Measurements from ENCODE around the gene CDH12. TPM values are rescaled to one million over a fixed set of nuclear protein-coding genes. Genes with fewer than 3 reads are reported as not detected.
"Not testable (repeated sequence)": the region's sequence is repeated elsewhere in the genome, so short reads cannot be mapped to it uniquely, and the experiment has no call there.

Gene CDH12
- total RNA-seq, result not detected

GRCh38 chr5:22852807-22853660 is at the start of gene CDH12:
Gene CDH12, minus strand, starts transcription at chr5:22853344.
- Mint-ChIP-seq H3K27ac (no peak within 1 kb of the TSS), H3K4me3 (no peak within 1 kb of the TSS), H3K36me3 (ENCODE audit: low read depth) (no peaks in the 10 kb centered on the region), H3K4me1 (no peaks in the 10 kb centered on the region), H3K27me3 (peaks cover 1% of the 10 kb centered on the region), H3K9me3 (no peaks in the 10 kb centered on the region)
- DNase-seq, result no peak
- ChIA-PET POLR2A (no interaction called here), CTCF (interaction anchor here (0.6 kb wide), 1 partner anchor 140 kb away, joined by 8 read pairs; no protein-coding TSS in a partner anchor)

GRCh38 chr5:22901885-22902284 is 48.7 kb upstream of the CDH12 start:
- Mint-ChIP-seq H3K36me3 (ENCODE audit: low read depth) (no peaks in the 10 kb centered on the region), H3K4me3 (no peak overlapping the region), H3K9me3 (peaks cover 3% of the 10 kb centered on the region), H3K4me1 (no peaks in the 10 kb centered on the region), H3K27me3 (no peaks in the 10 kb centered on the region), H3K27ac (no peak overlapping the region)
- ChIA-PET CTCF (no interaction called here), POLR2A (no interaction called here)
- no peak for DNase-seq

GRCh38 chr5:22900801-22901310 is 47.7 kb upstream of the CDH12 start:
- no peak for DNase-seq
- Mint-ChIP-seq H3K36me3 (ENCODE audit: low read depth) (no peaks in the 10 kb centered on the region), H3K9me3 (no peaks in the 10 kb centered on the region), H3K4me3 (no peak overlapping the region), H3K4me1 (no peaks in the 10 kb centered on the region), H3K27ac (no peak overlapping the region), H3K27me3 (no peaks in the 10 kb centered on the region)
- CTCF ChIA-PET, result no interaction called here
- POLR2A ChIA-PET, result no interaction called here

GRCh38 chr5:22899341-22899740 is 46.2 kb upstream of the CDH12 start:
- no peak overlapping the region for H3K27ac Mint-ChIP-seq
- no peaks in the 10 kb centered on the region for H3K9me3 Mint-ChIP-seq
- CTCF ChIA-PET, result no interaction called here
- POLR2A ChIA-PET, result no interaction called here
- H3K36me3 Mint-ChIP-seq (ENCODE audit: low read depth), result no peaks in the 10 kb centered on the region
- no peaks in the 10 kb centered on the region for H3K27me3 Mint-ChIP-seq
- no peak overlapping the region for H3K4me3 Mint-ChIP-seq
- H3K4me1 Mint-ChIP-seq, result no peaks in the 10 kb centered on the region
- DNase-seq, result no peak

GRCh38 chr5:22896152-22896551 is 43.0 kb upstream of the CDH12 start:
- Mint-ChIP-seq H3K36me3 (ENCODE audit: low read depth) (no peaks in the 10 kb centered on the region), H3K4me3 (no peak overlapping the region), H3K9me3 (peaks cover 7% of the 10 kb centered on the region), H3K4me1 (no peaks in the 10 kb centered on the region), H3K27ac (no peak overlapping the region), H3K27me3 (no peaks in the 10 kb centered on the region)
- CTCF ChIA-PET, result no interaction called here
- POLR2A ChIA-PET, result no interaction called here
- DNase-seq, result no peak

GRCh38 chr5:22892441-22892840 is 39.3 kb upstream of the CDH12 start:
- POLR2A ChIA-PET, result no interaction called here
- Mint-ChIP-seq H3K4me3 (no peak overlapping the region), H3K27ac (no peak overlapping the region), H3K36me3 (ENCODE audit: low read depth) (no peaks in the 10 kb centered on the region), H3K4me1 (no peaks in the 10 kb centered on the region), H3K27me3 (no peaks in the 10 kb centered on the region), H3K9me3 (peaks cover 11% of the 10 kb centered on the region)
- CTCF ChIA-PET, result no interaction called here
- no peak for DNase-seq

- Mint-ChIP-seq H3K4me3 (no peak overlapping the region), H3K36me3 (ENCODE audit: low read depth) (no peaks in the 10 kb centered on the region), H3K27me3 (no peaks in the 10 kb centered on the region), H3K27ac (no peak overlapping the region), H3K9me3 (peaks cover 19% of the 10 kb centered on the region), H3K4me1 (no peaks in the 10 kb centered on the region)
- ChIA-PET POLR2A (no interaction called here), CTCF (no interaction called here)
- no peak for DNase-seq
Measured at GRCh38 chr5:22889720-22890119, 36.6 kb upstream of the CDH12 start.

- H3K36me3 Mint-ChIP-seq (ENCODE audit: low read depth), result no peaks in the 10 kb centered on the region
- ChIA-PET CTCF (no interaction called here), POLR2A (no interaction called here)
- no peak overlapping the region for H3K4me3 Mint-ChIP-seq
- H3K27ac Mint-ChIP-seq, result no peak overlapping the region
- no peak for DNase-seq
- H3K27me3 Mint-ChIP-seq, result no peaks in the 10 kb centered on the region
- H3K4me1 Mint-ChIP-seq, result no peaks in the 10 kb centered on the region
- H3K9me3 Mint-ChIP-seq, result peaks cover 16% of the 10 kb centered on the region
Measured at GRCh38 chr5:22887566-22887965, 34.4 kb upstream of the CDH12 start.

GRCh38 chr5:22858911-22859310 is 5.8 kb upstream of the CDH12 start:
- CTCF ChIA-PET; H3K27ac Mint-ChIP-seq; H3K27me3 Mint-ChIP-seq; DNase-seq; H3K4me3 Mint-ChIP-seq; H3K9me3 Mint-ChIP-seq; H3K36me3 Mint-ChIP-seq (ENCODE audit: low read depth); H3K4me1 Mint-ChIP-seq; POLR2A ChIA-PET: not testable (repeated sequence)

- H3K4me1 Mint-ChIP-seq, result no peaks in the 10 kb centered on the region
- no peak overlapping the region for H3K27ac Mint-ChIP-seq
- ChIA-PET POLR2A (no interaction called here), CTCF (no interaction called here)
- DNase-seq, result no peak
- H3K9me3 Mint-ChIP-seq, result peaks cover 3% of the 10 kb centered on the region
- H3K36me3 Mint-ChIP-seq (ENCODE audit: low read depth), result no peaks in the 10 kb centered on the region
- peaks cover 1% of the 10 kb centered on the region for H3K27me3 Mint-ChIP-seq
- no peak overlapping the region for H3K4me3 Mint-ChIP-seq
Measured at GRCh38 chr5:22855824-22856223, 2.7 kb upstream of the CDH12 start.

- no peaks in the 10 kb centered on the region for H3K9me3 Mint-ChIP-seq
- no peaks in the 10 kb centered on the region for H3K4me1 Mint-ChIP-seq
- ChIA-PET CTCF (no interaction called here), POLR2A (no interaction called here)
- no peak for DNase-seq
- H3K27me3 Mint-ChIP-seq, result peaks cover 1% of the 10 kb centered on the region
- H3K27ac Mint-ChIP-seq, result no peak overlapping the region
- H3K4me3 Mint-ChIP-seq, result no peak overlapping the region
- H3K36me3 Mint-ChIP-seq (ENCODE audit: low read depth), result no peaks in the 10 kb centered on the region
Measured at GRCh38 chr5:22850981-22851380, 2.2 kb downstream of the CDH12 start.

- H3K27ac Mint-ChIP-seq, result no peak overlapping the region
- ChIA-PET POLR2A (no interaction called here), CTCF (no interaction called here)
- no peaks in the 10 kb centered on the region for H3K27me3 Mint-ChIP-seq
- H3K36me3 Mint-ChIP-seq (ENCODE audit: low read depth), result no peaks in the 10 kb centered on the region
- peaks cover 3% of the 10 kb centered on the region for H3K9me3 Mint-ChIP-seq
- H3K4me3 Mint-ChIP-seq, result no peak overlapping the region
- H3K4me1 Mint-ChIP-seq, result no peaks in the 10 kb centered on the region
- DNase-seq, result no peak
Measured at GRCh38 chr5:22846693-22847092, 6.5 kb downstream of the CDH12 start.

GRCh38 chr5:22844636-22845035 is 8.5 kb downstream of the CDH12 start:
- POLR2A ChIA-PET, result no interaction called here
- no peak overlapping the region for H3K27ac Mint-ChIP-seq
- no peaks in the 10 kb centered on the region for H3K27me3 Mint-ChIP-seq
- H3K9me3 Mint-ChIP-seq, result peaks cover 10% of the 10 kb centered on the region
- H3K4me3 Mint-ChIP-seq, result no peak overlapping the region
- H3K4me1 Mint-ChIP-seq, result no peaks in the 10 kb centered on the region
- CTCF ChIA-PET, result no interaction called here
- DNase-seq, result no peak
- no peaks in the 10 kb centered on the region for H3K36me3 Mint-ChIP-seq (ENCODE audit: low read depth)

- H3K27ac Mint-ChIP-seq, result no peak overlapping the region
- no peaks in the 10 kb centered on the region for H3K4me1 Mint-ChIP-seq
- H3K27me3 Mint-ChIP-seq, result no peaks in the 10 kb centered on the region
- H3K36me3 Mint-ChIP-seq (ENCODE audit: low read depth), result no peaks in the 10 kb centered on the region
- DNase-seq, result no peak
- ChIA-PET CTCF (no interaction called here), POLR2A (no interaction called here)
- H3K4me3 Mint-ChIP-seq, result no peak overlapping the region
- peaks cover 10% of the 10 kb centered on the region for H3K9me3 Mint-ChIP-seq
Measured at GRCh38 chr5:22844155-22844554, 9.0 kb downstream of the CDH12 start.

Data from activated CD4-positive, alpha-beta memory T cell treated with anti-CD3 and anti-CD28 coated beads, Interleukin-2, amount 10 ng/mL, durations not matched to agents 7 days and 5 days (primary cell).